Activated gamma-delta T cell (primary cell): ENCODE results near the gene ZNF25.
"Not testable (repeated sequence)": the region's sequence is repeated elsewhere in the genome, so short reads cannot be mapped to it uniquely, and the experiment has no call there.

ENCODE experiments used
- DNase-seq: peaks from one replicate; lab custom pipeline; 2025; lab: John Stamatoyannopoulos, UW
- total RNA-seq, 2 donors: gene quantifications; one replicate each; lab custom pipeline; 2026; lab: John Stamatoyannopoulos, UW

The ZNF25 gene
- total RNA-seq: 37.5 to 50.1 reads per million in 2 donors

DNA sequence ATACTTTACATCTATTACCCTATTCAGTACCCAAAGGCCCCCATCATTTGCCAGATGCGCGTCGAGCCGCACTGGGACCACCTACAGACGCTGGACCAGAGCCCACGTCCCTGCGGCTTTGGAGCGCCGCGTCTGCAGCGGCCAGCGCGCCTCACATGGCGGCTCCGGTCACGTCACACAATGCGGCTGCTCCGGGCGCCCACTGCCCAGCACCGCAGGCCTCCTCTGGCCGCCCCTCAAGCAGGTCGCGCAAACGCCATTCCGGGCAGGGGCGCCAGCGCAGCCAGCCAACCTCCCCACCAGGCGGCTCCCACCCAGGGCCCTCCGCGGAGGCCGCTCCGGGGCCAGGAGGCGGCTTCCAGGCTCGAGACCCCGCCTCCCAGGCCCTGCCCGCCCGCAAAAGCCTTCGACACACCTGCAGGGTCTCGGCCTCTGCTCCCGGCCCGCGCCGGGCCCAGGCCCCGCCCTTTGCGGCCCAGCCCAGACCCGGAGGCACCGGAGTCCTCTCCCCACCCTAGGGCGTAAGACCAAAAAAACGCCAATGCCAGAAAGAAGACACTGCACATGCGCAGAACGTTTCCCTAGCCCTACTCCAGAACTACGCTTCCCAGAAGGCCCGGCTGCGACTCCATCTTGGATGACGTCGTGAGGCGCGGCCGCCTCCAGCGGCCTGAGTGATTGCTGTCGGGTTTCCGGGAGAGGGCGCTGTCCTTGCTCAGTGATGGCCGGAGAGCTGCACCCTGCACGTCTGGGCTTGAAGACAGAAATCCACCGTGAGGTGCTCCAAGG, at the start of gene ZNF25:
Gene ZNF25, minus strand, starts transcription at position 557 of the 789 bp plus-strand sequence. CDS start 4,925 bp downstream, outside the sequence.
- DNase-seq: peak; percentile 93

DNA sequence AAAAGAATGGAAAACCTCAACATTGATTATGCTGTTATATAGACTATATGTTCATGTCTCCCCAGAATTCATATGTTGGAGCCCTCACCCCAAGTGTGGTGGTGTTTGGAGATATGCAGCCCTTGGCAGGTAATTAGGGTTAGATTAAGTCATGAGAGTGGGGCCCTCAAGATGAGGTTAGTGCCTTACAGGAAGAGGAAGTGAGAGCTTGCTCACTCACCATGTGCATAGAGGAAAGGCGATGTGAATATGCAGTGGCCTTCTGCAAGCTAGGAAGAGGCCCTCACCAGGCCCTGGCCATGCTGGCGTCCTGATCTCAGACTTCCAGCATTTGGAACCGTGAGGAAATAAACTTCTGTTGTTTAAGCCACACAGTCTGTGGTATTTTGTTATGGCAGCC, 48.8 kb upstream of the ZNF25 start:
- DNase-seq: no peak

DNA sequence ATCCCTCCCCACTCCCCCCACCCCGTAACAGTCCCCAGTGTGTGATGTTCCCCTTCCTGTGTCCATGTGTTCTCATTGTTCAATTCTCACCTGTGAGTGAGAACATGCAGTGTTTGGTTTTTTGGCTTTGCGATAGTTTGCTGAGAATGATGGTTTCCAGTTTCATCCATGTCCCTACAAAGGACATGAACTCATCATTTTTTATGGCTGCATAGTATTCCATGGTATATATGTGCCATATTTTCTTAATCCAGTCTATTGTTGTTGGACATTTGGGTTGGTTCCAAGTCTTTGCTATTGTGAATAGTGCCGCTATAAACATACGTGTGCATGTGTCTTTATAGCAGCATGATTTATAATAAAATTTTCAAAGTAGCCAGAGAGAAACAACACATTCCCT, 42.7 kb upstream of the ZNF25 start:
- not testable (repeated sequence) for DNase-seq

DNA sequence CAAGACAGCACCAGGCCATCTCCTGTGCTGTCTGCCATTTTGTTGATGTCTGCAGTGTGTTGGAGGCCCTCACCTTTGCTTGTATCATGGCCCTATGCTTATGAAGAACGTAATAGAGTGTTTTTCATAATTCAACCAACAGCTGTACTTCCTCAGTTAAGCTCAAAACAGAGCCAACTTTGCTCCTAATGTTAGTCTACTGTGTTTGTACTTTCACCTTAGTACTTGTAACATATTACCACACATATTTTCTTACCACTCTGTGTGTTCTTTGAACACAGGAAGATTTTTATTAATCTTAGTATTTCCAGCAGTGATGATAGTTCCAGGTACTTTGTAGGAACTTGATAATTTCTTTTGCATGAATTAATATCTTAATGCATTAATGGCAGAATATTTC, 39.9 kb upstream of the ZNF25 start:
- DNase-seq: no peak

DNA sequence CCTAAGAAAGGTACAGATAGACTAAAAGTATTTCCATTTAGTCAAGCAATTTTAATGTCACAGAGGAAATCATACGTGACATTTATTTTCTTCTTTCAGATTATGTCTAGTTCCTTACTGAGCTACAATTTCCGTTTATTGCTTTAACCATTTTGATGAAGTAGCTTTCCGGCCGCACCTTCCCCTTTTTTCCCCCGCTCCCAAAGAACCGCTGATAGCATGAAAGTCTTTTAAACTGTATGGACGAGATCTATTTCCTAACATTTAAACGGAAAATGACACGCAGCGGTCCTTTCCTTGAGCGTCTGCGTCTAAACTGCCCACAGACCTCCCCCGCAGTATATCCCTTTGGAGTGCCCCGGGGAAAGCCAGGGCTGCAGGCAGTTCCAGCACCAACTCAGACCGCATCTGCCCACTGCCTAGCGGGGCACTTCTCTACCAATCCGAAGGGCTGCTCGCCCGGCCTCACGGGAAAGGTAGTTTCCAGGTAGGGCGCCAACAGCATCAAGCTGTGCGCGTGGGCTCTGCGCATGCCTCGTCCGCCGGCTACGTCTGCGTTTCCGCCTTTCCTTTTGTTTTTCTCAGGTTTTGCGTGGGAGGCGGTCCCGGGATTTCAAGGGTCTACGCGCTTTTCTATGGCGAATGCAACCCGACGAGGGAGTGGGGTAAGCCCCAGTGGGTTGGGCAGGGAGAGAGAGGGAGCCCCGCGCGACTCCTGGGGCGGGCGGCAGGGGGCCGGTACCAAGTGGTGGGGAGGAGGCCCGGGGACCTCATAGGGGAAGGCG, 33.9 kb upstream of the ZNF25 start, which contains the start of gene ZNF33A:
Gene ZNF33A, plus strand, starts transcription at position 557 of the 785 bp plus-strand sequence. CDS start 1,667 bp downstream, outside the sequence.
- DNase-seq: peak; percentile 81

DNA sequence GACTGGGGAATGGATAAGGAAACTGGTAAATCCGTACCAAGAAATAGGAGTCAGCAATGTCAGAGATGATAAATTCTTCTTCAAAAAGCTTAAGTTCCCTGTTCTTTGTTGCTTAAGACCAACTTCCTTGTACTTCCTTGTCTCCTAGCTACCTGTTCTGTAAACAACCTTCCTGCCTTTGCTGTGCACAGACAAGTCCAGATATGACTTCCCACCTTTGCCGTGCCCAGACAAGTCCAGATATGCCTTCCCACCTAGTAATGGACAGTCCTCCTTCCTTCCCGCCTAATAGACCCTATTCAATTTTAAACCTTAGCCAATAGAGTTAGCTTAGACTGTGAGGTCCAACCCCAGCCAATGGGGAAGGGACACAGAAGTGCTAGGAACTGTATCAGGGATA, 31.5 kb upstream of the ZNF25 start:
- DNase-seq: no peak

DNA sequence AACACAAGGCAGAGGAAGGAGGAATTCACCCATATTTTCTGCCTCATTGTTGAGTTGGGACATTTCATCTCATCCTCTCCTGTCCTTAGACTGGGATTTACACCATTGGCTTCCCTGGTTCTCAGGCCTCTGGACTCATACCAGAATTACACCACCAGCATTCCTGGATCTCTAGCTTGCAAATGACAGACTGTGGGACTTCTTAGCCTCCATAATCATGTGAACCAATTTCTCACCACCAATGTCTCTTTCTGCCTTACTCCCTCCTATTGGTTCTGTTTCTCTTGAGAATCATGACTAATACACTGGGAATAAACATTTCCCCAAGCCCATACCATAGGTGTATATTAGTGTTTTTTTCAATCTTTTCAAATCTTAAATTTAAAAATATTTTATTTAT, 31.1 kb upstream of the ZNF25 start:
- no peak for DNase-seq

DNA sequence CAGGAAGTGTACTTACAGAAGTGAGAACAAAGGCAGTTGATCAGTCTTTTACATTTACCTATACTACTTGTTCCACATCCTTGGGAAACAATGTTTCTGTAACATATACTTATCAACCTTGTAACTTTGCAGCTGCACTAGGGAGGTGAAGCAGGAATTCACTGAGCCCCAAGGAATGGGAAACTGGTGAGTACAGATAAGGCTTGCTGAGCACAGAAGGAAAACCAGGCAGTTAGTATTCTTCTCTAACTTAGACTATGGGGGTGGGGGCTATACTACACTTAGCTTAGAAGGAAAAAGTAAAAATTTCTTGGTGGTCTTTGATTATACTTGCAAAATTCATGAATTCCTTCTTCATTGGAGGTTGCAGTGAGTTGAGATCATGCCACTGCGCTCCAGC, 27.1 kb upstream of the ZNF25 start:
- no peak for DNase-seq

DNA sequence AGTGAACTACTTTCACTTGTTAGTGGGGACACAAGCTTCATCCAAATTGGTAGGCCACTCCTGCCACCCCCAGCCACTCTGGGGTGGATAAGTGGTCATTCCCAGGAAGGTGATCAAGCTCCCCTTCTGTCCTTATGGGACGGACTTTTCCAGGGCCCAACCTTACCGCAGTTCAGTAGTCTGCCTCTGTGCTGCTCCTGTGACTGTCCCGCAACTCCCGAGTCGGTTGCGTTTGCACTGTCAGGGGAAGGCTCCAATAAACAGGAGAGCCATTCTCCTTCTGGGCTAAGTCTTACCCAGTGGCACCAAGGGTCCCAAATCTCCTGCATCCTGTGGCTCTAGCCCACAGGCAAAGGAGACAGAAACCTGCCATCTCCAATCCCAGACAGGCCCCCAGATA, 26.6 kb upstream of the ZNF25 start:
- DNase-seq: no peak

DNA sequence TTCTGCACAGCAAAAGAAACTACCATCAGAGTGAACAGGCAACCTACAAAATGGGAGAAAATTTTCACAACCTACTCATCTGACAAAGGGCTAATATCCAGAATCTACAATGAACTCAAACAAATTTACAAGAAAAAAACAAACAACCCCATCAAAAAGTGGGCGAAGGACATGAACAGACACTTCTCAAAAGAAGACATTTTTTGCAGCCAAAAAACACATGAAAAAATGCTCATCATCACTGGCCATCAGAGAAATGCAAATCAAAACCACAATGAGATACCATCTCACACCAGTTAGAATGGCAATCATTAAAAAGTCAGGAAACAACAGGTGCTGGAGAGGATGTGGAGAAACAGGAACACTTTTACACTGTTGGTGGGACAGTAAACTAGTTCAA, 24.0 kb upstream of the ZNF25 start:
- DNase-seq: not testable (repeated sequence)

DNA sequence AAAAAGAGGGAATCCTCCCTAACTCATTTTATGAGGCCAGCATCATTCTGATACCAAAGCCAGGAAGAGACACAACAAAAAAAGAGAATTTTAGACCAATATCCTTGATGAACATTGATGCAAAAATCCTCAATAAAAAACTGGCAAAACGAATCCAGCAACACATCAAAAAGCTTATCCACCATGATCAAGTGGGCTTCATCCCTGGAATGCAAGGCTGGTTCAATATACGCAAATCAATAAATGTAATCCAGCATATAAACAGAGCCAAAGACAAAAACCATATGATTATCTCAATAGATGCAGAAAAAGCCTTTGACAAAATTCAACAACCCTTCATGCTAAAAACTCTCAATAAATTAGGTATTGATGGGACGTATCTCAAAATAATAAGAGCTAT, 22.5 kb upstream of the ZNF25 start:
- not testable (repeated sequence) for DNase-seq

DNA sequence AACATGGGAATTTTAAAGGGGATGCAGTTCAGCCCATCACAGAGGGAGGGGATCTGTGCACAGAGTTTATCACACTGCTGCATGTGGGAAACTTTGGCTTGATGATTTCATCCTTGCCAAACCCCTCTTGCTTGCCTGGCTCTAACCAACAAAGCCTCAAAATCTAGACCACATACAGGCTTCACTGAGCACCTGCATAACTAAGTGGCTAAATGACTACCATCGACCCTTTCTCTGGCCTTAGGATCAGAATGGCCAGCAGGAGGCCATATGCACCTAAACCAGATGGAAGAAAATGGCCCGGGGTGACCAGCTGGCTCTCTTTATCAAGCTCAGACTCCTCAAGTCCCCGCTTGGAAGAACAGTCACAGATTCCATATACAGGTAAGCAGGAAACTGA, 15.6 kb upstream of the ZNF25 start:
- DNase-seq: no peak

DNA sequence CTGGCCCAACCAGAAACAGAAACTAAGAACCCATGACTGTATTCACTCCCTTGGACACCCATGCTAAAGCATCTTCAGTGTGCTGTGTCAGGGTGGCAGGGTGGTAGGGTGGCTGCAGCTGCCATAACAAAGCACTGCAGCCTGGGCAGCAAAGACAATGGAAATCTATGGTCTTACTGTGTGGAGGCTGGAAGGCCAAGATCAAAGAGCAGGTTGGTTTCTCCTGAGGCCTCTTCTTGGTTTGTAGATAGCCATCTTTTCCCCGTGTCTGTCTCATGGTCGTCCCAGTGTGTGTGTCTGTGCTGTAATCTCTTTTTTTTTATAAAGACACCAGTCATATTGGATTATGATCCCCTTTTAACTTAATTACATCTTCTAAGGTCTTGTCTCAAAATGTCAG, 15.2 kb upstream of the ZNF25 start:
- DNase-seq: no peak

DNA sequence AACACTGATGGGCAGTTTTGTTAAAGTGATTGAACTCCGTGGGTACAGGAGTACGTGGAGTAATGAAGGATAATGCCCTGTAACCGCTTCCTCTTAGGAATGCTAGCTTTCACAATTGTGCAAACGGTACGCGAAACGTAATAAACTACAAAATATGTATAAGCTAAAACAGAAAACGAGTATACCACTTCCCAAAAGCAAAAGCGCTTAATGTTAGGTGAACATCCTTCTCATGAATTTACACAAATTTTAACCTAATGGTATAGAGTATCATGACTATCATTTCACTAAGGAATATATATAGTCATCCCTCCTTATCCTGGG, 395 bp upstream of the ZNF25 start:
- no peak for DNase-seq

DNA sequence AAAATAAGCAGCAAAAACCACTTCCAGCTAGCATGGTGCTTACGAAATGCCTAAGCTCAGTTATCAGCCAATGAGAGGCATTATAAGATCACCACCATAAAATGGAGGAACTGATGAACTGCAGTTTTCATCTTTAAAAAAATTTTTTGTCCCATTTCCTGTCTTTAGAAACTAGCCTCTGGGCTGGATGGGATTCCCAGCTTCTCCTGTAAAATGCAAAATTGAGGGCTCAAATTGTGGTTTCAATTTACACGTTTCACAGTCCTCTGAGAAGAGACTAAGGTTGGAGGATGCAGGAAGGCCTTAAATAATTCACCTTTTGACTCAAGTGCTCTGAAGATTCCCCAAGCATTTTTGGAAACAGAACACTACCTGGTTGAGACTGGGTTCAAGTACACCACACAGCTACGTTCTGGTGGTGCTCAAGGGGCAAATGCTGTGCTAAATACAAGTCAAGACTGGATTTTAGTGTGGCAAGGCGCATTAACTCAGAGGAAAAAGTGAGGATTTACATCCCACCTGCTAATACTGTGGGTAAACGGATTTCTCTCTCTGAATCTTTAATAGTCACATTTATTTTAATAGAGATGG, 951 bp downstream of the ZNF25 start:
- no peak for DNase-seq

DNA sequence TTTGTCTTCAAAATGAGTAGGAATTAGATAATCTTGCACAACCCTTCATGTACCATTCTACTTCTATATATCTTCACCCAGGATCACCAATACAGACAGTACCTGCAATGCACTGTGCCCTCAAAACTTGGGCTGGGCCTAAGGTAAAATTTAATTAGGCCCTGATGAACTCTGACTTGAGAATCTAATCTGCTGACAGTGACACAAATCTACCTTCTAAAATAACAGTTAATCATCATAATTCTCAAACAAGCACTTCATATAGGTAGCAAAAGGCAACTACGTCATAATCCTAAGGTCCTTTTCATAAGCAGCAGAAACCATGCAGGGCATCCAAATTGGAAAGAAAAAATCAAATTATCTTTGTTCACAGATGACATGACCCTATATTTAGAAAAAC, 4.1 kb downstream of the ZNF25 start:
- DNase-seq: no peak

DNA sequence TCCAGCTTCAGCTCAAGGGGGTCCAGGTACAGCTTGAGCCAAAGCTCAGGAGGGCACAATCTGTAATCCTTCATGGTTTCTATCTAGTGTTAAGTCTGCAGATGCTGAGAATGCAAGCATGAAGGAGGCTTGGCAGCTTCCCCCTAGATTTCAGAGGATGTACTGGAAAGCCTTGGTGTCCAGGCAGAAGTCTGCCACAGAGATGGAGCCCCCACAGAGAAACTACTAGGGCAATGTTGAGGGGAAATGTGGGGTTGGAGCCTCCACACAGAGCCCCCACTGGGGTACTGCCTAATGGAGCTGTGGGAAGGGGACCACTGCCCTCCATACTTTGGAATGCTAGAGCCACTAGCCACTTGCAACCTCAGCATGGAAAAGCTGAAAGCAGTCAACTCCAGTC, 11.4 kb downstream of the ZNF25 start:
- DNase-seq: no peak

DNA sequence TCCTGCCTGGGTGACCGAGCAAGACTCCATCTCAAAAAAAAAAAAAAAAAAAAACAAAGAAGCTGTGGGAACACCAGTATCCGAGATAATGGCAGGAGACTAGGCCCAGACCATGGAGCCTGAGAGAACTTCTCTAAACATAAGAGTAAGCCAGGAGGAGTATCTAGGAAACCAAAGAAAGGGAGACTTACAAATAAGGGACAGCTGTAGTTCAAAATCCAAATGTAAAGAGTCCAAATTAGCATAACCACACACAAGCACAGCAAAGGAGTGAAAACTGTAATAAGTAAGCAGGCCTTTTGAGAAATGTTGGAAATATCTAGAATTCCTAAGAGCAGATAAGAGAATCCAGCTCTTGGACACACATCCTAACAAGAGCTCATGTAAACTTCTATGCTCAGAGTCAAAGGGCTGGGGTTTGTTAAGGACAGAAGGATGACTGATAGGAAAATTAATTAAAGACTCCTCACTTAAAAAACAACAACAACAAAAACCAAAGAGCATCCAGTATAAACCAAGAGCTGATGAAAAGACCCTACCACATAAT, 15.8 kb downstream of the ZNF25 start:
- no peak for DNase-seq

DNA sequence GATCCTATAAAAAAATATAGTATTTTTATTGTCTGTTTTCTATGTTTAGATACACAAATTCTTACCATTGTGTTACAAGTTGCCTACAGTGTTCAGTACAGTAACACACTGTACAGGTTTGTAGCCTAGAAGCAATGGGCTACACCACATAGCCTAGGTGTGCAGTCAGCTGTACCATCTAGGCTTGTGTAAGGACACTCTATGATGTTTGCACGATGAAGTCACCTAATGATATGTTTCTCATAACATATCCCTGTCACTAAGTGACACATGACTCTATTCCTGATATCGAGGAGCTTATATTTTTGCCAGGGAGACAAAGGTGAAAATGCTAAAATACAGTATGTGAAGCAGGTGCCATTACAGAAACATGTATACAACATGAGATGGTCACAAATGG, 18.6 kb downstream of the ZNF25 start:
- DNase-seq: no peak

DNA sequence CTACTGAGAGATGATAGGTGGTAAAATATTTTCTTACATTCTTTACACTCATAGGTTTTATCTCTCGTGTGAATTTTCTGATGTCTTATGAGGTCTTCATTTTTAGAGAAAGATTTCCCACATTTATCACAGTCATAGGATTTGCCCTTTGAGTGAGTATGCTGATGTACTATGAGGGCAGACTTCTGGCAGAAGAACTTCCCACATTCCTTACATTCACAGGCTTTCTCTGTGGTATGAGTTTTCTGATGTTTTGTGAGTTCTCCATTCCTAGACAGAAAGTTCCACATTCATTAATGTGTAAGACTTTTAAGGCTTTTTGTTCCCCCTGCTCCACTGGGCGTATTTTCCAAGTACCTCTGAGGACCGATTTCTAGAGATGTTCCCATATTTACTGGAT, 23.5 kb downstream of the ZNF25 start:
- DNase-seq: no peak

DNA sequence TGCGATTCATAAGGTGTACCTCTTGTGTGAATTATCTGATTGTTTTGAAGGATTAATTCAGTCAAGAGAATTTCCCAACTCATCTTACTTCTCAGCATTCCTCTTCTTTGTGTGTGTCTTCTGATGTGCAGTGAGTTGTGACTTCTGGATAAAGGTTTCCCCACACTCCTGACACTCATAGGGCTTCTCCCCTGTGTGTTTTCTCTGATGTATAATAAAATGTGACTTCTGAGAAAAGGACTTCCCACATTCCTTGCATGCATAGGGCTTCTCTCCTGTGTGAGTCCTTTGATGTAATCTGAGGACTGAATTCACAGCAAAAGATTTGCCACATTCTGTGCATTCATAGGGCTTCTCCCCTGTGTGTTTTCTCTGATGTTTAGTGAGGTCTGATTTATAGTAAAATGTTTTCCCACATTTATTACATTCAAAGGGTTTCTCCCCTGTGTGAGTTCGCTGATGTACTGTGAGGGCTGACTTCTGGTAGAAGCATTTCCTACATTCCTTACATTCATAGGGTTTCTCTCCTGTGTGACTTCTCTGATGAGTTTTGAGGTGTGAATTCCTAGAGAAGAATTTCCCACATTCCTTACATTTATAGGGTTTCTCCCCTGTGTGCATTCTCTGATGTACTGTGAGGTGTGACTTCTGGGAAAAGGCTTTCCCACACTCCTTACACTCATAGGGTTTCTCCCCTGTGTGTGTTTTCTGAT, 24.2 kb downstream of the ZNF25 start:
- DNase-seq: no peak

DNA sequence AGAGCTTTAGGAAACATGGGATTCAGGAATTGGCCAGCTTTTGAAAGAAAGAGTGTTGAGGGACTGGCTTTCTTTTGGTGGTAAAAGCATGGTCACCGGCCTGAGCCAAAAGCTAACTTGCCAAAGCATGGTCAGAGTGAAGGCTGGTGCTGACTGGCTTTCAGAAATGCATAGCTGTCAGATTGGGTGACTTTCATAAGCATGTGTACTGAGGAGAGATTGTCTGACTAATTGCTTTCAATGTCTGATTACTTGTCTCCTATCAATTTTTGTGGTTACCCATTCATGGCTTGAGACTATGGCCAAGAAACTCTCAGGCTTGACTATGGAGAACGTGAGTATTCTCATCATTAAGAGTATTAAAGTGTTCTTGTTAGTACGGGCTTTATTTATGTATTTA, 28.2 kb downstream of the ZNF25 start:
- no peak for DNase-seq
